ENCODE measurements around the gene PUS1. TPM values are rescaled to one million over a fixed set of nuclear protein-coding genes. Genes with fewer than 3 reads are reported as not detected.

PUS1 gene
- total and polyA plus RNA-seq, 3 experiments from 2014 or later: 25.0 to 107 (median 101) TPM

- Mint-ChIP-seq H3K9me3 (no peaks in the 10 kb centered on the region), H3K4me3 (no peak overlapping the region), H3K36me3 (peaks cover 0 to 43% (median 3%) of the 10 kb centered on the region in 3 donors), H3K27ac (no peak overlapping the region), H3K4me1 (no peaks in the 10 kb centered on the region), H3K27me3 (no peaks in the 10 kb centered on the region)
- no peak overlapping the region for H3K4me3 ChIP-seq (ENCODE audit: low read length)
- no peaks in the 10 kb centered on the region for H3K4me1 ChIP-seq (ENCODE audit: insufficient read depth, low read length)
- H3K27ac ChIP-seq (ENCODE audit: low read depth, low read length): no peak overlapping the region
- ChIA-PET POLR2A (interaction anchor here (0.5 to 0.6 kb wide), 2 partner anchors 11 to 16 kb away, joined by 4 to 9 read pairs; no protein-coding TSS in a partner anchor), CTCF (no interaction called here)
- DNase-seq: no peak
- H3K36me3 ChIP-seq (ENCODE audit: insufficient read depth, low read length): no peaks in the 10 kb centered on the region
- no peaks in the 10 kb centered on the region for H3K9me3 ChIP-seq (ENCODE audit: low read length)
- H3K27me3 ChIP-seq (ENCODE audit: insufficient read depth, low read length, poor library complexity, severe bottlenecking): no peaks in the 10 kb centered on the region
These were observed 11.9 kb upstream of the PUS1 start for GRCh38 chr12:131917139-131917710.

- H3K4me1 ChIP-seq (ENCODE audit: insufficient read depth, low read length): no peaks in the 10 kb centered on the region
- Mint-ChIP-seq H3K27ac (no peak overlapping the region), H3K9me3 (no peaks in the 10 kb centered on the region), H3K4me1 (no peaks in the 10 kb centered on the region), H3K36me3 (peaks cover 0 to 42% (median 3%) of the 10 kb centered on the region in 3 donors), H3K4me3 (no peak overlapping the region), H3K27me3 (no peaks in the 10 kb centered on the region)
- no peaks in the 10 kb centered on the region for H3K36me3 ChIP-seq (ENCODE audit: insufficient read depth, low read length)
- H3K4me3 ChIP-seq (ENCODE audit: low read length): no peak overlapping the region
- DNase-seq: no peak
- no peak overlapping the region for H3K27ac ChIP-seq (ENCODE audit: low read depth, low read length)
- ChIA-PET POLR2A (interaction anchor here (0.5 to 0.6 kb wide), 2 partner anchors 10 to 17 kb away, joined by 4 to 9 read pairs; no protein-coding TSS in a partner anchor), CTCF (no interaction called here)
- H3K9me3 ChIP-seq (ENCODE audit: low read length): no peaks in the 10 kb centered on the region
- H3K27me3 ChIP-seq (ENCODE audit: insufficient read depth, low read length, poor library complexity, severe bottlenecking): no peaks in the 10 kb centered on the region
These were observed 11.3 kb upstream of the PUS1 start for GRCh38 chr12:131917711-131918306.

GRCh38 chr12:131918311-131919050 lies 10.6 kb upstream of the PUS1 start:
- no peaks in the 10 kb centered on the region for H3K4me1 Mint-ChIP-seq

GRCh38 chr12:131919051-131919347 lies 10.1 kb upstream of the PUS1 start:
- Mint-ChIP-seq H3K4me3 (no peak overlapping the region), H3K9me3 (no peaks in the 10 kb centered on the region), H3K27ac (no peak overlapping the region), H3K4me1 (no peaks in the 10 kb centered on the region), H3K27me3 (no peaks in the 10 kb centered on the region), H3K36me3 (peaks cover 0 to 38% (median 3%) of the 10 kb centered on the region in 3 donors)
- Histone ChIP-seq H3K27me3 (ENCODE audit: insufficient read depth, low read length, poor library complexity, severe bottlenecking) (no peaks in the 10 kb centered on the region), H3K27ac (ENCODE audit: low read depth, low read length) (no peak overlapping the region), H3K4me1 (ENCODE audit: insufficient read depth, low read length) (no peaks in the 10 kb centered on the region), H3K9me3 (ENCODE audit: low read length) (no peaks in the 10 kb centered on the region), H3K36me3 (ENCODE audit: insufficient read depth, low read length) (no peaks in the 10 kb centered on the region), H3K4me3 (ENCODE audit: low read length) (no peak overlapping the region)
- DNase-seq: no peak
- ChIA-PET CTCF (no interaction called here), POLR2A (no interaction called here)

More at GRCh38 chr12:131918311-131919050, 10.6 kb upstream of the PUS1 start:
- Histone ChIP-seq H3K4me1 (ENCODE audit: insufficient read depth, low read length) (no peaks in the 10 kb centered on the region), H3K9me3 (ENCODE audit: low read length) (no peaks in the 10 kb centered on the region), H3K27ac (ENCODE audit: low read depth, low read length) (no peak overlapping the region), H3K27me3 (ENCODE audit: insufficient read depth, low read length, poor library complexity, severe bottlenecking) (no peaks in the 10 kb centered on the region), H3K4me3 (ENCODE audit: low read length) (no peak overlapping the region), H3K36me3 (ENCODE audit: insufficient read depth, low read length) (no peaks in the 10 kb centered on the region)
- Mint-ChIP-seq H3K36me3 (peaks cover 0 to 40% (median 3%) of the 10 kb centered on the region in 3 donors), H3K27me3 (no peaks in the 10 kb centered on the region), H3K27ac (no peak overlapping the region), H3K4me3 (peak overlapping the region in 1 of 7 donors; percentile 32), H3K9me3 (no peaks in the 10 kb centered on the region)
- no peak for DNase-seq
- CTCF ChIA-PET: no interaction called here
- POLR2A ChIA-PET: no interaction called here

- Histone ChIP-seq H3K4me1 (ENCODE audit: insufficient read depth, low read length) (no peaks in the 10 kb centered on the region), H3K9me3 (ENCODE audit: low read length) (no peaks in the 10 kb centered on the region), H3K27me3 (ENCODE audit: insufficient read depth, low read length, poor library complexity, severe bottlenecking) (no peaks in the 10 kb centered on the region), H3K27ac (ENCODE audit: low read depth, low read length) (no peak overlapping the region), H3K4me3 (ENCODE audit: low read length) (no peak overlapping the region), H3K36me3 (ENCODE audit: insufficient read depth, low read length) (no peaks in the 10 kb centered on the region)
- no peaks in the 10 kb centered on the region for H3K27me3 Mint-ChIP-seq
- DNase-seq: no peak
- peaks cover 0 to 32% (median 3%) of the 10 kb centered on the region in 3 donors for H3K36me3 Mint-ChIP-seq
- POLR2A ChIA-PET: no interaction called here
- no peaks in the 10 kb centered on the region for H3K9me3 Mint-ChIP-seq
- peaks cover 2 to 4% (median 2%) of the 10 kb centered on the region in 3 donors for H3K4me1 Mint-ChIP-seq
- CTCF ChIA-PET: no interaction called here
- no peak overlapping the region for H3K4me3 Mint-ChIP-seq
- no peak overlapping the region for H3K27ac Mint-ChIP-seq
These were observed 9.5 kb upstream of the PUS1 start for GRCh38 chr12:131919366-131920156.

GRCh38 chr12:131920157-131920508 lies 8.9 kb upstream of the PUS1 start:
- Mint-ChIP-seq H3K4me1 (peaks cover 5 to 8% (median 6%) of the 10 kb centered on the region in 3 donors), H3K27me3 (no peaks in the 10 kb centered on the region), H3K27ac (no peak overlapping the region), H3K9me3 (no peaks in the 10 kb centered on the region), H3K36me3 (peaks cover 0 to 27% (median 3%) of the 10 kb centered on the region in 3 donors), H3K4me3 (no peak overlapping the region)
- Histone ChIP-seq H3K4me3 (ENCODE audit: low read length) (no peak overlapping the region), H3K36me3 (ENCODE audit: insufficient read depth, low read length) (no peaks in the 10 kb centered on the region), H3K9me3 (ENCODE audit: low read length) (no peaks in the 10 kb centered on the region), H3K4me1 (ENCODE audit: insufficient read depth, low read length) (no peaks in the 10 kb centered on the region), H3K27ac (ENCODE audit: low read depth, low read length) (no peak overlapping the region), H3K27me3 (ENCODE audit: insufficient read depth, low read length, poor library complexity, severe bottlenecking) (no peaks in the 10 kb centered on the region)
- CTCF ChIA-PET: no interaction called here
- no peak for DNase-seq
- POLR2A ChIA-PET: no interaction called here

GRCh38 chr12:131920902-131921840 lies 7.9 kb upstream of the PUS1 start:
- no peaks in the 10 kb centered on the region for H3K27me3 ChIP-seq (ENCODE audit: insufficient read depth, low read length, poor library complexity, severe bottlenecking)
- no peaks in the 10 kb centered on the region for H3K36me3 ChIP-seq (ENCODE audit: insufficient read depth, low read length)
- no peaks in the 10 kb centered on the region for H3K27me3 Mint-ChIP-seq
- no peak overlapping the region for H3K4me3 ChIP-seq (ENCODE audit: low read length)
- POLR2A ChIA-PET: no interaction called here
- peaks cover 0 to 21% (median 3%) of the 10 kb centered on the region in 3 donors for H3K36me3 Mint-ChIP-seq
- peaks cover 5 to 8% (median 6%) of the 10 kb centered on the region in 3 donors for H3K4me1 Mint-ChIP-seq
- CTCF ChIA-PET: no interaction called here
- no peak overlapping the region for H3K27ac Mint-ChIP-seq
- no peak for DNase-seq
- no peak overlapping the region for H3K4me3 Mint-ChIP-seq
- H3K27ac ChIP-seq (ENCODE audit: low read depth, low read length): no peak overlapping the region
- H3K9me3 Mint-ChIP-seq: no peaks in the 10 kb centered on the region
- no peaks in the 10 kb centered on the region for H3K4me1 ChIP-seq (ENCODE audit: insufficient read depth, low read length)
- no peaks in the 10 kb centered on the region for H3K9me3 ChIP-seq (ENCODE audit: low read length)
